Colonic mucosa (tissue), 4 donors: ENCODE data around the gene CLN5. TPM values are rescaled to one million over a fixed set of nuclear protein-coding genes. Genes with fewer than 3 reads are reported as not detected.
A peak's percentile ranks its signal among the peaks of the same experiment; 100 is the strongest.
"Not testable (repeated sequence)": the region's sequence is repeated elsewhere in the genome, so short reads cannot be mapped to it uniquely, and the experiment has no call there.

Experiments
- DNase-seq: peaks from one replicate; pipeline ENCODE4 v3.0.0-alpha.2; 2020
- H3K27ac ChIP-seq: fragments of 200-600 bp; one replicate; pipeline ENCODE4 v1.8.0; 2021
- H3K27me3 ChIP-seq: fragments of 200-600 bp; one replicate; pipeline ENCODE4 v1.8.0; 2021
- H3K36me3 ChIP-seq: fragments of 200-600 bp; one replicate; pipeline ENCODE4 v1.8.0; 2021
- H3K4me1 ChIP-seq: fragments of 200-600 bp; one replicate; pipeline ENCODE4 v1.8.0; 2021; ENCODE audit warnings: mild to moderate bottlenecking
- H3K4me3 ChIP-seq: fragments of 200-600 bp; one replicate; pipeline ENCODE4 v1.8.0; 2021
- H3K9ac ChIP-seq, 2 donors: one replicate each; pipeline ENCODE4 v1.7.0; 2013; ENCODE audit warnings: control low read depth in 2 of 2, low read depth in 2 of 2, low read length in 2 of 2
- H3K9me3 ChIP-seq: fragments of 200-600 bp; one replicate; pipeline ENCODE4 v1.8.0; 2021
- intact Hi-C: fragments of 100-400 bp; cut with DNase I; formaldehyde crosslinking; loops from one replicate; pipeline ENCODE4 v1.14.1; 2022
- total RNA-seq, 2 donors: library from RNA; stranded (reverse); fragmentation: NEBNext Ultra II Directional in 1 of 2; extraction: Animal tissue kit (Norgen Biotek cat#: 25700) in 1 of 2; gene quantifications; one replicate each; pipeline ENCODE4 v1.2.1, GENCODE V29; 2021
- TF ChIP-seq, protein P1 (sequence below): fragments of 200-600 bp; IDR thresholded peaks from one replicate; pipeline ENCODE4 v1.8.0; 2022; ENCODE audit warnings: antibody characterized with exemption, mild to moderate bottlenecking
- donor health status: healthy.
- donor health status: DM: no; HTN: no; CAD: no.
- donor health status: DM: no; HTN: no; CAD: no.

The CLN5 gene
- total RNA-seq, 2 donors from 2014 or later = 21.8 to 26.5 TPM

DNA sequence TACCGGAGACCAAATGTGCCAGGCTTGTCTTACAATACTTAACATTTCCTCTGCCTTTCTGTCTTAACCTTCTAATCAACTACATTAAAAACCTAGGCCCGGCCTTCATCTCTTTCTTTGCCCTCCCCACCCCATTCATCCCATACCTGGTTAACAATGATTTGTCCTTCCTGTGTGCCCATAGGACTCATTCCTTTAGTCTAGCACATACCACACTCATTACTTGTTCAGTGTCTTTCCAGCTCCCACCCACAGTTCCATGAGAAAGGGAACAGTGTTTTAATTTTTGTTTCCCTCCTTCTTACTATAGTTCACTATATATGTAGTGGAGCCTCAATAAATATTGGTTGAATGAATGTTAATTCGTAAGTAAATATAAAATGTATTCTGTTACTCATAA is 2.4 kb downstream of the CLN5 start:
- H3K27ac ChIP-seq = no peak overlapping the region
- no peaks in the 10 kb centered on the region for H3K4me1 ChIP-seq
- no peaks in the 10 kb centered on the region for H3K27me3 ChIP-seq
- H3K9me3 ChIP-seq = no peaks in the 10 kb centered on the region
- TF ChIP-seq, protein P1, sequence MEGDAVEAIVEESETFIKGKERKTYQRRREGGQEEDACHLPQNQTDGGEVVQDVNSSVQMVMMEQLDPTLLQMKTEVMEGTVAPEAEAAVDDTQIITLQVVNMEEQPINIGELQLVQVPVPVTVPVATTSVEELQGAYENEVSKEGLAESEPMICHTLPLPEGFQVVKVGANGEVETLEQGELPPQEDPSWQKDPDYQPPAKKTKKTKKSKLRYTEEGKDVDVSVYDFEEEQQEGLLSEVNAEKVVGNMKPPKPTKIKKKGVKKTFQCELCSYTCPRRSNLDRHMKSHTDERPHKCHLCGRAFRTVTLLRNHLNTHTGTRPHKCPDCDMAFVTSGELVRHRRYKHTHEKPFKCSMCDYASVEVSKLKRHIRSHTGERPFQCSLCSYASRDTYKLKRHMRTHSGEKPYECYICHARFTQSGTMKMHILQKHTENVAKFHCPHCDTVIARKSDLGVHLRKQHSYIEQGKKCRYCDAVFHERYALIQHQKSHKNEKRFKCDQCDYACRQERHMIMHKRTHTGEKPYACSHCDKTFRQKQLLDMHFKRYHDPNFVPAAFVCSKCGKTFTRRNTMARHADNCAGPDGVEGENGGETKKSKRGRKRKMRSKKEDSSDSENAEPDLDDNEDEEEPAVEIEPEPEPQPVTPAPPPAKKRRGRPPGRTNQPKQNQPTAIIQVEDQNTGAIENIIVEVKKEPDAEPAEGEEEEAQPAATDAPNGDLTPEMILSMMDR = no peak
- H3K4me3 ChIP-seq = no peak overlapping the region
- no peak for DNase-seq
- H3K36me3 ChIP-seq = no peaks in the 10 kb centered on the region
- no peak overlapping the region for H3K9ac ChIP-seq
- intact Hi-C loops = loop anchor here (5.0 kb wide), 1 partner anchor 33 kb away; the partner anchor contains the start of gene FBXL3

DNA sequence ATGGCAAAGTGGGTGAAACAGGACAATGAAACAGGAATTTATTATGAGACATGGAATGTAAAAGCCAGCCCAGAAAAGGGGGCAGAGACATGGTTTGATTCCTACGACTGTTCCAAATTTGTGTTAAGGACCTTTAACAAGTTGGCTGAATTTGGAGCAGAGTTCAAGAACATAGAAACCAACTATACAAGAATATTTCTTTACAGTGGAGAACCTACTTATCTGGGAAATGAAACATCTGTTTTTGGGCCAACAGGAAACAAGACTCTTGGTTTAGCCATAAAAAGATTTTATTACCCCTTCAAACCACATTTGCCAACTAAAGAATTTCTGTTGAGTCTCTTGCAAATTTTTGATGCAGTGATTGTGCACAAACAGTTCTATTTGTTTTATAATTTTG is 8.6 kb downstream of the CLN5 start:
- no peak overlapping the region for H3K27ac ChIP-seq
- H3K4me3 ChIP-seq = no peak overlapping the region
- intact Hi-C loops = no loop called here
- H3K4me1 ChIP-seq = no peaks in the 10 kb centered on the region
- TF ChIP-seq, protein P1 = no peak
- no peak overlapping the region for H3K9ac ChIP-seq
- H3K27me3 ChIP-seq = no peaks in the 10 kb centered on the region
- H3K9me3 ChIP-seq = no peaks in the 10 kb centered on the region
- DNase-seq = no peak
- no peaks in the 10 kb centered on the region for H3K36me3 ChIP-seq

DNA sequence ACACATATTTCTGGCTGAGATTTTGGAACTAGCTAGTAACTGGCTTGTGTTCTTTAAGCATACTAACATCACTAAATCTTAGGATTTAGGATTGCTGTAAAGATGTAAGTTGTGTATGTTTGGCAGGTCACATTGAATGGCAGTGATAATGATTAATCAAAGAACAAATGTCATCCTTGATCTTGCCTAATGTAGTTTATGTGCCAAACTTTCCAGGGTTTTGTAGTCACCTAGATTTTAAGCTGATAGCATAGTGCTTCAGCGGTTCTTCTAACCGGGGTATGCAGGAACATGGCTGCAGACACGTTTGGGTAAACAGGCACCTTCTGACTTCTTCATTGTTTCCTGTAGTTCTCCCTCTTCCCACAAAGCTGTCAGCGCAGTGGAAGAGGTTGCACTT is 9.7 kb downstream of the CLN5 start:
- no peaks in the 10 kb centered on the region for H3K36me3 ChIP-seq
- intact Hi-C loops = no loop called here
- no peak overlapping the region for H3K9ac ChIP-seq
- DNase-seq = no peak
- no peaks in the 10 kb centered on the region for H3K9me3 ChIP-seq
- TF ChIP-seq, protein P1 = no peak
- H3K27ac ChIP-seq = no peak overlapping the region
- no peaks in the 10 kb centered on the region for H3K4me1 ChIP-seq
- H3K27me3 ChIP-seq = no peaks in the 10 kb centered on the region
- H3K4me3 ChIP-seq = no peak overlapping the region

DNA sequence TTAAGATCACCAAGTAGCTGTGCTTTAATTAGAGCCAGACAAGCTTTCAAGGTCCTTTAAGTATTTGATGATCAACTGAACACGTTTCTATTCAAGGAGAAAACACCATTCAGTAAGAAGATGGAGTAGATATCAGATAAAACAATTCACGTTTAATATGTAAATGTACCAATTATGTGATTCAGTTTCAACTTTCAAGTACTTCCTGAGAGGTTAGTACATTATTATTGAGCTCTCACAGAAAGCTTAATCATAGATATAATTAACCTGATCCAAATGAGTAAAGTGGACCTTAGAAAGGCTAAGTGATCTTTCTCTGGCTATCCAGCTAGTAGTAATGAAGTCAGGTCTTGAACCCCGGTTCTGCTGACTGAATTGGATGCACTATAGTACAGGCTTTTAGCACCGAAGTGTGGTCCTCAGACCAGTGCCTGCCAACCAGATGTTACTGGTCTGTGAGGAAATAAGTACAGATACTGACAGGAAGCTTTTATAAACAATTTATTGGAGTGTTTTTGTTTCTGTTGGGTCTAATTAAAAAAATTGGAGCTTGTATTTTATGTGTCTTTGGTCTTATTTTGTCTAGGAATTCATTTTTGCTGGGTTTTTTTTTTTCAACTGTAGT is 10.2 kb downstream of the CLN5 start:
- Histone ChIP-seq H3K27me3 (no peaks in the 10 kb centered on the region), H3K9me3 (no peaks in the 10 kb centered on the region), H3K9ac (no peak overlapping the region), H3K4me1 (no peaks in the 10 kb centered on the region), H3K4me3 (no peak overlapping the region), H3K27ac (no peak overlapping the region), H3K36me3 (no peaks in the 10 kb centered on the region)
- no peak for DNase-seq
- intact Hi-C loops = no loop called here
- TF ChIP-seq, protein P1 = no peak

DNA sequence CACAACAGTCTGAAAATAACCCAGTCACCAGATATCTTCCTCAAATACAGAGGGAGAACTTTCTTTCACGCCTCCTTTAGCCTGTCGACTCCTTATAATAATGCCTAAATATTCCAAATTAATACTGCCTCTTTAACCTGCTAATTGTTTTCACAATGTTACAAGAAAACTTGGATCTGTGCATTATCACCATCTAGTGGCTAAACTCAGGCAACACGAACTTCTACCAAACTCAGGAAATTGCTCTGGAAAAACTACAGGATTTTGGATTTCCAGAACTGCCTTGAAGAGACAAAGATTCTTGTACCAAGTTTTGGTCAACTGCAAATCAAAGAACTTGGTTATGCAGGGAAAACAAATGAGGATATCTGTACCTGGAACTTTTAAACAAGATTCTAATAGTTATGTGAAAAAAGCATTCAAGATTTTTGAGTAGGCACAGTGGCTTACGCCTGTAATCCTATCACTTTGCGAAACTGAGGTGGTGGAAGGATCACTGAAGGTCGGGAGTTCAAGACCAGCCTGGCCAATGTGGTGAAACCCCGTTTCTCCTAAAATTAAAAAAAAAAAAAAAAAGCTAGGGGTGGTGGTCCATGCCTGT is 10.8 kb downstream of the CLN5 start:
- intact Hi-C loops = no loop called here
- no peaks in the 10 kb centered on the region for H3K9me3 ChIP-seq
- no peak overlapping the region for H3K4me3 ChIP-seq
- no peak overlapping the region for H3K9ac ChIP-seq
- no peak for DNase-seq
- H3K27ac ChIP-seq = no peak overlapping the region
- no peaks in the 10 kb centered on the region for H3K36me3 ChIP-seq
- H3K4me1 ChIP-seq = no peaks in the 10 kb centered on the region
- TF ChIP-seq, protein P1 = peak; percentile 45
- no peaks in the 10 kb centered on the region for H3K27me3 ChIP-seq

DNA sequence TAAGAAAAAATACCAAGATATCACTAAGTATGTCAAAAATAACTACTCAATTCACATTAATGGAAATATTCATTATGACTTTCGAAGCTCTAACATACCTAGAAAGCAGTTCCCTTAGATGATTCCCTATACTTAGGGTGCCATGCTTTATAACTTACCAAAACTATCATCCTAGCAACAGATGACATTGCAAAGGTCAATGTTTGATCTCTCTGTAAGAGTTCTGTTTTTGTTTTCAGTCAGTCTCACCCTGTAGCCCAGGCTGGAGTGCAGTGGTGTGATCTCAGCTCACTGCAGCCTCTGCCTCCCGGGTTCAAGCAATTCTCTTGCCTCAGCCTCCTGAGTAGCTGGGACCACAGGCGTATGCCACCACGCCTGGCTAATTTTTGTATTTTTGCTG is 16.5 kb downstream of the CLN5 start:
- H3K4me3 ChIP-seq, DNase-seq, H3K9ac ChIP-seq, H3K27me3 ChIP-seq, intact Hi-C loops, H3K36me3 ChIP-seq, H3K27ac ChIP-seq, H3K9me3 ChIP-seq, H3K4me1 ChIP-seq: not testable (repeated sequence)
